NCI-H2196 (cell line): ENCODE results near the gene KPNA1.
"Not testable (repeated sequence)": the region's sequence is repeated elsewhere in the genome, so short reads cannot be mapped to it uniquely, and the experiment has no call there.

ENCODE experiments used
- DNase-seq: peaks from one replicate; lab custom pipeline; 2025; ENCODE audit not compliant: unreplicated experiment; lab: John Stamatoyannopoulos, UW

The KPNA1 gene

GRCh38 chr3:122520861-122521260, 6.1 kb upstream of the KPNA1 start:
- no peak for DNase-seq

- DNase-seq = no peak
Observed at GRCh38 chr3:122519693-122520092, 5.0 kb upstream of the KPNA1 start.

GRCh38 chr3:122516846-122517360, 2.2 kb upstream of the KPNA1 start:
- DNase-seq = no peak

GRCh38 chr3:122515870-122516269, 1.1 kb upstream of the KPNA1 start:
- no peak for DNase-seq

GRCh38 chr3:122515020-122515468, 305 bp upstream of the KPNA1 start:
- no peak for DNase-seq

- DNase-seq = no peak
Observed at GRCh38 chr3:122513386-122514122, 1.2 kb downstream of the KPNA1 start.

GRCh38 chr3:122512284-122512683, 2.5 kb downstream of the KPNA1 start:
- DNase-seq = no peak

- DNase-seq = no peak
Observed at GRCh38 chr3:122510878-122511535, 3.7 kb downstream of the KPNA1 start.

GRCh38 chr3:122508944-122509343, 5.8 kb downstream of the KPNA1 start:
- DNase-seq = not testable (repeated sequence)

- no peak for DNase-seq
Observed at GRCh38 chr3:122508135-122508914, 6.4 kb downstream of the KPNA1 start.

- no peak for DNase-seq
Observed at GRCh38 chr3:122506450-122506849, 8.3 kb downstream of the KPNA1 start.

- DNase-seq = no peak
Observed at GRCh38 chr3:122505676-122506075, 9.1 kb downstream of the KPNA1 start.

GRCh38 chr3:122502941-122503340, 11.8 kb downstream of the KPNA1 start:
- no peak for DNase-seq

- no peak for DNase-seq
Observed at GRCh38 chr3:122502139-122502538, 12.6 kb downstream of the KPNA1 start.

GRCh38 chr3:122500964-122501363, 13.8 kb downstream of the KPNA1 start:
- not testable (repeated sequence) for DNase-seq

- no peak for DNase-seq
Observed at GRCh38 chr3:122498152-122498551, 16.6 kb downstream of the KPNA1 start.

GRCh38 chr3:122497425-122497824, 17.3 kb downstream of the KPNA1 start:
- DNase-seq = no peak

- no peak for DNase-seq
Observed at GRCh38 chr3:122496508-122496907, 18.2 kb downstream of the KPNA1 start.

GRCh38 chr3:122493296-122493695, 21.4 kb downstream of the KPNA1 start:
- DNase-seq = no peak

GRCh38 chr3:122488262-122488973, 26.3 kb downstream of the KPNA1 start:
- DNase-seq = no peak

GRCh38 chr3:122484985-122485384, 29.8 kb downstream of the KPNA1 start:
- DNase-seq = no peak
